ENCODE results near the gene FOXG1. TPM values are rescaled to one million over a fixed set of nuclear protein-coding genes. Genes with fewer than 3 reads are reported as not detected.

The FOXG1 gene
- total RNA-seq, 1 donor from 2014 or later: not detected

DNA sequence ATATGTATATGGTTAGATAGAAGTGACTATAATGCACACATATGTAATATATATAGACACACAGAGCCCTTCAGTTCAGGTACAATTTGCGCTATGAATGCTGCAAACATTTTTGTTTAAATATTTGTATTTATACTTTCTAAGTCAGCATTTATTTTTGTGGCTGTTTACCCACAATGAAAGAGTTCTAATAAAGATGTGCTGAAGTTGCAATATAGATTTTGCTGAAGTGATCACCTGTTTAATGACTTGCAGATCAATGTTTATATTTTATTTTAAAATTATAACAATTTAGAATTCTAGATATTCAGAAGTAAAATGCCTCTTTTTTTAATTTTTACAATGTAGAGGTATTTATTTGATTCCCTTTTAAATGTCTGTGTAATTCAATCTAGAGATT is 3.5 kb downstream of the FOXG1 start:
- Mint-ChIP-seq H3K27me3 (ENCODE audit: low read depth) (peaks cover 71% of the 10 kb centered on the region), H3K4me1 (ENCODE audit: low read depth) (peaks cover 12% of the 10 kb centered on the region), H3K36me3 (ENCODE audit: low read depth) (peaks cover 9% of the 10 kb centered on the region), H3K4me3 (ENCODE audit: unreplicated experiment) (no peak overlapping the region), H3K9me3 (ENCODE audit: low read depth) (peaks cover 2% of the 10 kb centered on the region), H3K27ac (ENCODE audit: unreplicated experiment) (no peak overlapping the region)
- no peak for DNase-seq (ENCODE audit: low spot score)
- TF ChIP-seq, protein P1, sequence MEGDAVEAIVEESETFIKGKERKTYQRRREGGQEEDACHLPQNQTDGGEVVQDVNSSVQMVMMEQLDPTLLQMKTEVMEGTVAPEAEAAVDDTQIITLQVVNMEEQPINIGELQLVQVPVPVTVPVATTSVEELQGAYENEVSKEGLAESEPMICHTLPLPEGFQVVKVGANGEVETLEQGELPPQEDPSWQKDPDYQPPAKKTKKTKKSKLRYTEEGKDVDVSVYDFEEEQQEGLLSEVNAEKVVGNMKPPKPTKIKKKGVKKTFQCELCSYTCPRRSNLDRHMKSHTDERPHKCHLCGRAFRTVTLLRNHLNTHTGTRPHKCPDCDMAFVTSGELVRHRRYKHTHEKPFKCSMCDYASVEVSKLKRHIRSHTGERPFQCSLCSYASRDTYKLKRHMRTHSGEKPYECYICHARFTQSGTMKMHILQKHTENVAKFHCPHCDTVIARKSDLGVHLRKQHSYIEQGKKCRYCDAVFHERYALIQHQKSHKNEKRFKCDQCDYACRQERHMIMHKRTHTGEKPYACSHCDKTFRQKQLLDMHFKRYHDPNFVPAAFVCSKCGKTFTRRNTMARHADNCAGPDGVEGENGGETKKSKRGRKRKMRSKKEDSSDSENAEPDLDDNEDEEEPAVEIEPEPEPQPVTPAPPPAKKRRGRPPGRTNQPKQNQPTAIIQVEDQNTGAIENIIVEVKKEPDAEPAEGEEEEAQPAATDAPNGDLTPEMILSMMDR (IDR thresholded peaks at IDR 0.05): no peak

DNA sequence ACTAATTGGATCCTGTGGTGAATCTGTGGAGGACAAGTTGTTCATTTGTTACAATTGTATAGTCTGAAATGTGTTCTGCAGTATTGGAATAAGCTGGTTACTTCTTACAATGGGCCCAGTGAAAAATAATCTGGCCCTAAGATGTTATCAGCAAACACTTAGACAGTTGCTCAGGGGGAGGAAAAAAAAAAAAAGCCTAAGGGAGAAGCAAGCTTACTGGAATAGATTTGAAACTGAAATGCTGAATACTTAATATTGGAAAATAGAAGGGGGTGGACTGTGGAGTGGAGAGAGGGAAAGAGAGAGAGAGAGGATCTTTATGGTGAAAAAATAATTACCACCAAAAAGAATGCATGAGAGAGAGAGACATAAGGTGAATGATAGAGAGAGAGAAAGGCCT is 4.0 kb downstream of the FOXG1 start:
- peaks cover 2% of the 10 kb centered on the region for H3K9me3 Mint-ChIP-seq (ENCODE audit: low read depth)
- TF ChIP-seq, protein P1 (IDR thresholded peaks at IDR 0.05): no peak
- H3K4me3 Mint-ChIP-seq (ENCODE audit: unreplicated experiment): no peak overlapping the region
- peaks cover 71% of the 10 kb centered on the region for H3K27me3 Mint-ChIP-seq (ENCODE audit: low read depth)
- no peak for DNase-seq (ENCODE audit: low spot score)
- H3K36me3 Mint-ChIP-seq (ENCODE audit: low read depth): peaks cover 9% of the 10 kb centered on the region
- H3K27ac Mint-ChIP-seq (ENCODE audit: unreplicated experiment): no peak overlapping the region
- H3K4me1 Mint-ChIP-seq (ENCODE audit: low read depth): peaks cover 9% of the 10 kb centered on the region

DNA sequence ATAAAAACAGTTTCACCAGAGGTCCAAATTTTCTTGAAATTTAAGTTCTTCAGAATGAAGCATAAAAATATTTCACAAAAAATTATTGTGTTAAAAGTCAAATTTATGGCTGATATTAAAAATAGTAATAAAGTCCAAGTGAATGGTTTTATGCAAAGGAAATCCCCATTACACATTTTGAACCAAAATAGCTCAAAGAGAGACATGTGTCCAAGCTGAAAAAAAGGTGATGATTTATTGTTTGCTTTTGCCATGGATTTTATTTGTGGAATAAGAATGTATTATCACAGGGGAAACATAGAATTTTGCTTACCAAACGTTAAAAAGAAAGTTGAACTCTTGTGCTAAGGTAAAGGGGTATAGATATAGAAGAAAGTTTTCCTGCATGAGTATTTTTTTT is 4.6 kb downstream of the FOXG1 start:
- peaks cover 5% of the 10 kb centered on the region for H3K4me1 Mint-ChIP-seq (ENCODE audit: low read depth)
- peaks cover 2% of the 10 kb centered on the region for H3K9me3 Mint-ChIP-seq (ENCODE audit: low read depth)
- no peak overlapping the region for H3K4me3 Mint-ChIP-seq (ENCODE audit: unreplicated experiment)
- no peak overlapping the region for H3K27ac Mint-ChIP-seq (ENCODE audit: unreplicated experiment)
- DNase-seq (ENCODE audit: low spot score): no peak
- H3K27me3 Mint-ChIP-seq (ENCODE audit: low read depth): peaks cover 73% of the 10 kb centered on the region
- H3K36me3 Mint-ChIP-seq (ENCODE audit: low read depth): peaks cover 7% of the 10 kb centered on the region
- TF ChIP-seq, protein P1 (IDR thresholded peaks at IDR 0.05): no peak

DNA sequence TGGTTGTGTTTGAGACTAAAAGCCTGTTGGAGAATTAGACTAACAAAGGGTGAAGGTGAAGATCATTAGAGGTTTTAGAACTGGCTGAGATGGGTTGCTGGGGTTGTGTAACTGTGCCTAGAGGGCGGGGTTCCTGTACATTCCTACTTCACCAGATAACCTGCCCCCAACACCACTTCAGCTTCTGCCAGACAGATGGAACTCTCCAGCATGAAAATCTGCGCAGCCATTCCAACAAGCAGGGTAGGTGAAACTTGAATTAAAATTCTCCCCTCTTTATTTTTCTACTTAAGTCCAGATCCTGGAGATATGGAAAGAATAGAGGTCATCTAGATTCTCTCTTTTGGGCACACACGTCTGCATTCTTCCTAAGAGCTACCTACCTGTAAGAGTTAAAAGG is 6.0 kb downstream of the FOXG1 start:
- Mint-ChIP-seq H3K4me3 (ENCODE audit: unreplicated experiment) (no peak overlapping the region), H3K27ac (ENCODE audit: unreplicated experiment) (no peak overlapping the region), H3K27me3 (ENCODE audit: low read depth) (peaks cover 82% of the 10 kb centered on the region), H3K4me1 (ENCODE audit: low read depth) (peaks cover 3% of the 10 kb centered on the region), H3K36me3 (ENCODE audit: low read depth) (peaks cover 6% of the 10 kb centered on the region), H3K9me3 (ENCODE audit: low read depth) (peaks cover 2% of the 10 kb centered on the region)
- no peak for DNase-seq (ENCODE audit: low spot score)
- TF ChIP-seq, protein P1 (IDR thresholded peaks at IDR 0.05): no peak

DNA sequence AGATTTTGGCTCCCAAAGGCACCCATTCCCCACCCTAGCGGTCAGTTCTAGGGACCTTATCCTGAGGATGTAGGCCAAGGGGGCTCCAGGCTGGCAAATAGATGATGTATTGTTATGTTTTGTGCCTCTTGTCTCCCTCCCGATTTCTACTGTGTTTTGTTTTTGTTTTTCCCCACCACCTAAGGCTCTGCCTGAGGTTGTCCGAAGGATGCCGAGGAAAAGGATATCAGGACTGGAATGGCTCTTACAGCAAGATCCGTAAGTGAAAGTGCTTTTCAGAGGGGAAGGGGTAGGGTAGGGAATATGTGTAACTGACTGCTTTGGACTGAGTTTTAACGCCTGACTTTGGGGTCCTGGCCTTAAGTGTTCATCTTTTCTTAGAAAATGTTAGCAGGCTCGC is 6.6 kb downstream of the FOXG1 start:
- H3K27ac Mint-ChIP-seq (ENCODE audit: unreplicated experiment): no peak overlapping the region
- H3K27me3 Mint-ChIP-seq (ENCODE audit: low read depth): peaks cover 82% of the 10 kb centered on the region
- no peak overlapping the region for H3K4me3 Mint-ChIP-seq (ENCODE audit: unreplicated experiment)
- no peak for DNase-seq (ENCODE audit: low spot score)
- TF ChIP-seq, protein P1 (IDR thresholded peaks at IDR 0.05): no peak
- H3K4me1 Mint-ChIP-seq (ENCODE audit: low read depth): peaks cover 3% of the 10 kb centered on the region
- peaks cover 6% of the 10 kb centered on the region for H3K36me3 Mint-ChIP-seq (ENCODE audit: low read depth)
- peaks cover 2% of the 10 kb centered on the region for H3K9me3 Mint-ChIP-seq (ENCODE audit: low read depth)

Data from chondrocyte (in vitro differentiated cells).